IMR-90 (cell line): ENCODE data around the gene C6orf141. TPM values are rescaled to one million over a fixed set of nuclear protein-coding genes. Genes with fewer than 3 reads are reported as not detected.

Source experiments
- ATAC-seq: fragments of 200-7000 bp; cut with Tn5 transposase; 2 replicates; pipeline ENCODE4 v1.9.1; 2020; ENCODE audit warnings: low read depth, mild to moderate bottlenecking, moderate library complexity
- BruUV-seq: library from RNA; stranded (reverse); fragments of 400-500 nt; replicated peaks from 2 replicates; lab custom pipeline; 2021; lab: Mats Ljungman, UMichigan
- CTCF ChIA-PET: fragments of 300-600 bp; formaldehyde crosslinking; extraction: SDS; loops from one replicate; lab custom pipeline; 2021; ENCODE audit warnings: antibody characterized with exemption; lab: Yijun Ruan, JAX
- POLR2A ChIA-PET: fragments of 300-600 bp; sonication (Branson Sonifier 250); formaldehyde crosslinking; loops from one replicate; lab custom pipeline; 2022; ENCODE audit warnings: antibody characterized with exemption; ENCODE audit not compliant: unreplicated experiment; lab: Charles Lee
- DNase-seq: peaks from one replicate; pipeline ENCODE4 v3.0.0; 2013
- H2AFZ ChIP-seq: replicated peaks from 2 replicates; pipeline ENCODE3; 2013; ENCODE audit warnings: low read length, mild to moderate bottlenecking; ENCODE audit not compliant: poor library complexity
- H2AK5ac ChIP-seq: 2 replicates; pipeline ENCODE4 v1.6.1; 2013; ENCODE audit warnings: low read depth, low read length, inconsistent platforms
- H2AK9ac ChIP-seq: replicated peaks from 2 replicates; pipeline ENCODE3; 2013; ENCODE audit warnings: mild to moderate bottlenecking, low read depth, low read length, moderate library complexity; ENCODE audit not compliant: poor library complexity
- H2BK120ac ChIP-seq: 2 replicates; pipeline ENCODE4 v1.6.1; 2013; ENCODE audit warnings: low read depth, low read length, inconsistent platforms
- H2BK15ac ChIP-seq: 3 replicates; pipeline ENCODE4 v1.6.1; 2013; ENCODE audit warnings: low read depth, low read length, inconsistent platforms
- H2BK20ac ChIP-seq: 2 replicates; pipeline ENCODE4 v1.6.1; 2013; ENCODE audit warnings: low read depth, mild to moderate bottlenecking, inconsistent platforms, low read length, moderate library complexity
- H2BK5ac ChIP-seq: 2 replicates; pipeline ENCODE4 v1.6.1; 2013; ENCODE audit warnings: mild to moderate bottlenecking, low read depth, low read length, inconsistent platforms; ENCODE audit not compliant: poor library complexity, severe bottlenecking
- H3K14ac ChIP-seq: replicated peaks from 2 replicates; pipeline ENCODE4 v1.6.1; 2013; ENCODE audit warnings: low read depth, low read length, inconsistent platforms
- H3K18ac ChIP-seq: 2 replicates; pipeline ENCODE4 v1.6.1; 2013; ENCODE audit warnings: low read depth, low read length, control low read depth
- H3K23ac ChIP-seq: 2 replicates; pipeline ENCODE4 v1.6.1; 2013; ENCODE audit warnings: low read depth, low read length, inconsistent platforms
- H3K27ac ChIP-seq: 2 replicates; pipeline ENCODE4 v1.5.1; 2013; ENCODE audit warnings: mild to moderate bottlenecking, control low read depth, low read length; ENCODE audit not compliant: insufficient read depth
- H3K27me3 ChIP-seq: 2 replicates; pipeline ENCODE4 v1.6.1; 2013; ENCODE audit warnings: low read length; ENCODE audit not compliant: control insufficient read depth, insufficient read depth
- H3K36me3 ChIP-seq: 2 replicates; pipeline ENCODE4 v1.6.1; 2013; ENCODE audit warnings: low read length, mixed read lengths; ENCODE audit not compliant: control insufficient read depth, insufficient read depth
- H3K4ac ChIP-seq: 2 replicates; pipeline ENCODE4 v1.6.1; 2013; ENCODE audit warnings: low read depth, low read length, inconsistent platforms
- H3K4me1 ChIP-seq: 2 replicates; pipeline ENCODE4 v1.6.1; 2013; ENCODE audit warnings: low read length, mixed read lengths; ENCODE audit not compliant: control insufficient read depth, insufficient read depth
- H3K4me2 ChIP-seq: 2 replicates; pipeline ENCODE4 v1.6.1; 2013; ENCODE audit warnings: low read depth, mild to moderate bottlenecking, control low read depth, low read length, moderate library complexity
- H3K4me3 ChIP-seq: 2 replicates; pipeline ENCODE4 v1.5.1; 2013; ENCODE audit warnings: low read depth, mild to moderate bottlenecking, control low read depth, low read length, moderate library complexity; ENCODE audit not compliant: insufficient read depth
- H3K56ac ChIP-seq: 2 replicates; pipeline ENCODE4 v1.6.1; 2013; ENCODE audit warnings: low read length, inconsistent platforms; ENCODE audit not compliant: insufficient read depth; ENCODE audit errors: extremely low read depth
- H3K79me1 ChIP-seq, 2 experiments: 2 replicates each; pipeline ENCODE4 v1.6.1; 2013; ENCODE audit warnings: low read length in 2 of 2, inconsistent platforms in 1 of 2, low read depth in 1 of 2
- H3K9ac ChIP-seq: 2 replicates; pipeline ENCODE4 v1.6.1; 2013; ENCODE audit warnings: low read depth, low read length, control low read depth
- H3K9me1 ChIP-seq: 2 replicates; pipeline ENCODE4 v1.6.1; 2013; ENCODE audit warnings: low read length, inconsistent platforms; ENCODE audit not compliant: insufficient read depth
- H3K9me3 ChIP-seq: 2 replicates; pipeline ENCODE4 v1.6.1; 2013; ENCODE audit warnings: low read length; ENCODE audit not compliant: control insufficient read depth, insufficient read depth
- H4K20me1 ChIP-seq: 2 replicates; pipeline ENCODE4 v1.6.1; 2013; ENCODE audit warnings: low read length, inconsistent platforms; ENCODE audit not compliant: insufficient read depth
- H4K5ac ChIP-seq: 2 replicates; pipeline ENCODE4 v1.6.1; 2013; ENCODE audit warnings: mild to moderate bottlenecking, low read depth, low read length, control low read depth
- H4K8ac ChIP-seq, 2 experiments: 2 replicates each; pipeline ENCODE4 v1.6.1; 2013; ENCODE audit warnings: low read depth in 2 of 2, low read length in 2 of 2, control low read depth in 1 of 2, inconsistent platforms in 1 of 2
- H4K91ac ChIP-seq: 2 replicates; pipeline ENCODE4 v1.6.1; 2013; ENCODE audit warnings: low read depth, low read length, inconsistent platforms; ENCODE audit not compliant: insufficient read depth
- CEBPB ChIP-seq: IDR thresholded peaks from 2 replicates; pipeline ENCODE4 v1.6.1; 2012; ENCODE audit warnings: low read depth, low read length, improper control_type of control experiment
- CHD1 ChIP-seq: IDR thresholded peaks from 2 replicates; pipeline ENCODE4 v1.6.1; 2012; ENCODE audit warnings: low read depth, low read length, improper control_type of control experiment
- FOS ChIP-seq: fragments of 150-350 bp; IDR thresholded peaks from 2 replicates; pipeline ENCODE4 v1.6.1; 2016; ENCODE audit warnings: low read depth, low read length
- MAFK ChIP-seq: IDR thresholded peaks from 2 replicates; pipeline ENCODE4 v1.6.1; 2012; ENCODE audit warnings: low read depth, low read length, improper control_type of control experiment
- MXI1 ChIP-seq: IDR thresholded peaks from 2 replicates; pipeline ENCODE4 v1.6.1; 2012; ENCODE audit warnings: low read depth, mild to moderate bottlenecking, low read length, moderate library complexity, borderline replicate concordance
- WGBS, 2 experiments: methylation state at CpG; one replicate each; pipeline versions ENCODE4 v1.1.5 to v1.1.7; 2013; ENCODE audit warnings: missing lambda C conversion rate in 2 of 2; ENCODE audit not compliant: insufficient read length in 1 of 2; ENCODE audit errors: extremely low coverage in 2 of 2; 5-methylcytosine and 5-hydroxymethylcytosine counted together
- dilution Hi-C: fragments of 300-500 bp; cut with HindIII; formaldehyde crosslinking; loops from one replicate; pipeline ENCODE4 v1.14.3; 2018; ENCODE audit warnings: low sequenced_read_pairs; ENCODE audit not compliant: unreplicated experiment
- in situ Hi-C: fragments of 300-500 bp; cut with MboI; formaldehyde crosslinking; loops from 3 replicates; pipeline ENCODE4 v1.14.3; 2019; ENCODE audit warnings: low sequenced_read_pairs, inconsistent platforms, mixed read lengths
- intact Hi-C: fragments of 100-400 bp; cut with micrococcal nuclease; formaldehyde crosslinking; loops from 2 replicates; pipeline ENCODE4 v1.10.0; 2022
- polyA plus RNA-seq, 3 experiments: library from polyadenylated mRNA; depleted of rRNA; stranded (reverse); fragments of >200 nt; gene quantifications; 2 replicates each; pipeline ENCODE4 v1.2.3, GENCODE V29; 2012; ENCODE audit warnings: low replicate concordance in 1 of 3
- total RNA-seq: library from RNA; depleted of rRNA; stranded (reverse); fragments of >200 nt; gene quantifications from 2 replicates; pipeline ENCODE4 v1.2.3, GENCODE V29; 2012

The C6orf141 gene
- total and polyA plus RNA-seq, 2 of the 4 experiments (the other 2 are of a cell fraction): not detected

GRCh38 chr6:49541210-49541724 is 9.2 kb upstream of the C6orf141 start:
- Histone ChIP-seq H2BK20ac (no peak overlapping the region), H3K9me3 (no peaks in the 10 kb centered on the region), H3K27me3 (no peaks in the 10 kb centered on the region), H3K27ac (no peak overlapping the region), H4K5ac (no peak overlapping the region), H3K36me3 (no peaks in the 10 kb centered on the region), H3K4ac (no peak overlapping the region), H3K4me1 (no peaks in the 10 kb centered on the region), H3K4me3 (no peak overlapping the region), H3K9me1 (no peaks in the 10 kb centered on the region), H3K79me1 (no peaks in the 10 kb centered on the region), H3K14ac (no peak overlapping the region), H2AK9ac (no peak overlapping the region), H4K91ac (no peak overlapping the region), H4K20me1 (no peaks in the 10 kb centered on the region), H2BK5ac (no peak overlapping the region), H3K18ac (no peak overlapping the region), H3K4me2 (no peak overlapping the region), H2AFZ (no peak overlapping the region), H2BK120ac (no peak overlapping the region), H3K23ac (no peak overlapping the region), H3K9ac (no peak overlapping the region), H3K56ac (no peak overlapping the region), H2AK5ac (no peak overlapping the region), H2BK15ac (no peak overlapping the region), H4K8ac (no peak overlapping the region)
- POLR2A ChIA-PET: no interaction called here
- CTCF ChIA-PET: interaction anchor here (1.3 kb wide), 1 partner anchor 9 kb away, joined by 4 read pairs; no protein-coding TSS in a partner anchor
- in situ Hi-C loops (loop anchor here (25.0 kb wide), 1 partner anchor 296 kb away; no protein-coding TSS in a partner anchor), intact Hi-C loops (no loop called here), dilution Hi-C loops (no loop called here)
- peak; percentile 52 for DNase-seq
- no peak; the same call in 1 of the 2 replicates for ATAC-seq
- BruUV-seq: no TSS peak
- TF ChIP-seq MAFK (peak; percentile 92), CHD1 (no peak), CEBPB (peak; percentile 18; the same call in 1 of the 2 replicates), FOS (peak; percentile 46; the same call in 1 of the 2 replicates), MXI1 (no peak)
- WGBS, 2 experiments: no CpG with 5 or more reads among the region's 1 CpG
